Cardiac muscle cell (in vitro differentiated cells and primary cell): Measurements from ENCODE around the gene BTG2. TPM values are rescaled to one million over a fixed set of nuclear protein-coding genes. Genes with fewer than 3 reads are reported as not detected.
A peak's percentile ranks its signal among the peaks of the same experiment; 100 is the strongest.

ENCODE experiments used
- DNase-seq, 2 donors: peaks; one replicate each; pipeline versions ENCODE4 v3.0.0 to v3.0.0-alpha.2; 2010 to 2017; ENCODE audit warnings: low read depth in 1 of 2, low spot score in 1 of 2
- H3K27ac ChIP-seq: fragments of 200-600 bp; sonication (generic); 2 replicates; pipeline ENCODE4 v1.5.1; 2016
- H3K27me3 ChIP-seq: fragments of 200-600 bp; sonication (generic); 2 replicates; pipeline ENCODE4 v1.6.0; 2016; ENCODE audit warnings: control low read depth
- H3K36me3 ChIP-seq: fragments of 200-600 bp; sonication (generic); 2 replicates; pipeline ENCODE4 v1.5.1; 2016; ENCODE audit warnings: control low read depth
- H3K4me1 ChIP-seq: fragments of 200-600 bp; sonication (generic); 2 replicates; pipeline ENCODE4 v1.8.1; 2017; ENCODE audit warnings: low read depth, mild to moderate bottlenecking, mixed run types
- H3K4me3 ChIP-seq: fragments of 200-600 bp; sonication (generic); 2 replicates; pipeline ENCODE4 v1.5.1; 2016; ENCODE audit warnings: mild to moderate bottlenecking
- H3K9me3 ChIP-seq: fragments of 200-600 bp; sonication (generic); 2 replicates; pipeline ENCODE4 v1.5.1; 2017; ENCODE audit warnings: low read depth, mild to moderate bottlenecking, control low read depth
- polyA plus RNA-seq: library from polyadenylated mRNA; unstranded; fragments of >200 nt; fragmentation: Nextera tagmentation; extraction: Ambion mirVana; gene quantifications from 2 replicates; pipeline ENCODE4 v1.2.1, GENCODE V29; 2016
- total RNA-seq: library from RNA; depleted of rRNA; stranded (reverse); fragments of >200 nt; gene quantifications from 2 replicates; pipeline ENCODE4 v1.2.3, GENCODE V29; 2016
- TF ChIP-seq, protein P1 (sequence below): IDR thresholded peaks from 2 replicates; pipeline ENCODE4 v1.5.1; 2012; ENCODE audit warnings: low read depth, mild to moderate bottlenecking, low read length

BTG2 gene
- total and polyA plus RNA-seq, 2 experiments from 2014 or later = 45.6 to 66.0 TPM

DNA sequence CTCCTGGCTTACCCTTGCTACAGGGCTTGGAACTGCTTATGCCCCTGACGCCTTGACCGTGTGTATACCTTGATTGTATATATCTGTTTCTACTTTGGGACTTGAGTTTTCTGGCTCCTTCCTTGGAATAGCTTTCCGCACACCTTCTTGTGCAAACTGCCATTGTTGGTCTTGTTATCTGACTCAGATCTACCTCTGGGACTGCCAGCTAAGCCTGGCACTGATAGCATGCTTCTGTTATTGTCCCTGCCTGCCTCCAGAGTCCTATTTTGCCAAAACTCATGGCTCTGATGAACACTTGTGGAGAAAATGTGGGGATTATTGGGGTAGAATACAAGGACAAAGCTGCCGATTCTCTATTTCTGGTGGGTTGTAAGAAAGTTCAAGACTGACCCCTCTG, 30.2 kb downstream of the BTG2 start:
- H3K27me3 ChIP-seq = no peaks in the 10 kb centered on the region
- H3K36me3 ChIP-seq = no peaks in the 10 kb centered on the region
- no peak overlapping the region for H3K27ac ChIP-seq
- H3K9me3 ChIP-seq = no peaks in the 10 kb centered on the region
- no peak overlapping the region for H3K4me3 ChIP-seq
- no peak for DNase-seq
- TF ChIP-seq, protein P1, sequence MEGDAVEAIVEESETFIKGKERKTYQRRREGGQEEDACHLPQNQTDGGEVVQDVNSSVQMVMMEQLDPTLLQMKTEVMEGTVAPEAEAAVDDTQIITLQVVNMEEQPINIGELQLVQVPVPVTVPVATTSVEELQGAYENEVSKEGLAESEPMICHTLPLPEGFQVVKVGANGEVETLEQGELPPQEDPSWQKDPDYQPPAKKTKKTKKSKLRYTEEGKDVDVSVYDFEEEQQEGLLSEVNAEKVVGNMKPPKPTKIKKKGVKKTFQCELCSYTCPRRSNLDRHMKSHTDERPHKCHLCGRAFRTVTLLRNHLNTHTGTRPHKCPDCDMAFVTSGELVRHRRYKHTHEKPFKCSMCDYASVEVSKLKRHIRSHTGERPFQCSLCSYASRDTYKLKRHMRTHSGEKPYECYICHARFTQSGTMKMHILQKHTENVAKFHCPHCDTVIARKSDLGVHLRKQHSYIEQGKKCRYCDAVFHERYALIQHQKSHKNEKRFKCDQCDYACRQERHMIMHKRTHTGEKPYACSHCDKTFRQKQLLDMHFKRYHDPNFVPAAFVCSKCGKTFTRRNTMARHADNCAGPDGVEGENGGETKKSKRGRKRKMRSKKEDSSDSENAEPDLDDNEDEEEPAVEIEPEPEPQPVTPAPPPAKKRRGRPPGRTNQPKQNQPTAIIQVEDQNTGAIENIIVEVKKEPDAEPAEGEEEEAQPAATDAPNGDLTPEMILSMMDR = no peak
- no peaks in the 10 kb centered on the region for H3K4me1 ChIP-seq

DNA sequence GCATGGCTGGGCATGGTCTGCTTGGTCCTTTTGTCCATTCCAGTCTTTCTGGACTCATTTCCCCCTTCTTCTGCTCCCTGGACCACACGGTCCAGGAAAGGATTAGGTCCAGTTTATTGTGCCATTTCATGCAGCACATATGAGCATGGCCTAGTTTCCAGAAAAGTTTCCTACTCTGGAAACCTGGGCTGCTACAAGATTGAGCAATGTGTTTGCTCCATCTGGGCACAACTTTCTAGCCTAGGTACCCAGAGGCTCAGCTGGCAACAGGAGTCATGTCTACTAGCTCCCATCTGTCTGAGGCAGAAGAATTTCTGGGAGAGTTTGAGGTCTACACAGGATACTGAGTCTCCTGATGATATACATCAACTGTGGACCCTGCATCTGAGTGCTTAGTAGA, 30.8 kb downstream of the BTG2 start:
- Histone ChIP-seq H3K4me3 (no peak overlapping the region), H3K27ac (no peak overlapping the region), H3K4me1 (no peaks in the 10 kb centered on the region), H3K9me3 (no peaks in the 10 kb centered on the region), H3K36me3 (no peaks in the 10 kb centered on the region), H3K27me3 (no peaks in the 10 kb centered on the region)
- TF ChIP-seq, protein P1 = no peak
- no peak for DNase-seq

DNA sequence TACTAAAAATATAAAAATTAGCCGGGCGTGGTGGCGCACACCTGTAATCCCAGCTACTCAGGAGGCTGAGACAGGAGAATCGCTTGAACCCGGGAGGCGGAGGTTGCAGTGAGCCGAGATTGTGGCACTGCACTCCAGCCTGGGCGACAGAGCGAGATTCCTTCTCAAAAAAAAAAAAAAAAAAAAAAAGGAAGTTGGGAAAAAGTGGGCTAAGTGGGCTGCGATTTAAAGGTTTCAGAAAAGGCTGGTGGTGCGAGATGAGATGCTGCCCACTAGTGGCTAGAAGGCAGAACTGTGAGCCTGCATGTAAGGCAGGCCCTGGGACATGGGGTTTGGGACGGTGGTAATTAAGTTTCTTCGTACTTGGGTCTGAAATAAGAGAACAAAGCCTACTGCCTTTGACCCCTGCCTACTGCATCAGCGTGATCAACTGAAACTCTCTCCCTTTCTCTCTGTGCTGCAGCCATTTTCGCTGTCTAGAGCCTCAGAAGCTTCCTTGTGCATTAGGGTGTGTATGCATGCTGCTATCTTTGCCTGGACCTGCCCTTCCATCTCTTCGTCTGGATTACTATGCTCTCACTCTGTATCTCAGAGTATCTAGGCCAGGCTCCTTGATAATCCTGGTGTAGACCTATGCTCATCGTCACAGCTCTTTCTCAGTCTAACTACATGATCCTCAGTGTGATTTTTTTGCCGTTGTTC, 33.2 kb downstream of the BTG2 start:
- Histone ChIP-seq H3K27ac (no peak overlapping the region), H3K9me3 (no peaks in the 10 kb centered on the region)
- TF ChIP-seq, protein P1 = peak; percentile 89

DNA sequence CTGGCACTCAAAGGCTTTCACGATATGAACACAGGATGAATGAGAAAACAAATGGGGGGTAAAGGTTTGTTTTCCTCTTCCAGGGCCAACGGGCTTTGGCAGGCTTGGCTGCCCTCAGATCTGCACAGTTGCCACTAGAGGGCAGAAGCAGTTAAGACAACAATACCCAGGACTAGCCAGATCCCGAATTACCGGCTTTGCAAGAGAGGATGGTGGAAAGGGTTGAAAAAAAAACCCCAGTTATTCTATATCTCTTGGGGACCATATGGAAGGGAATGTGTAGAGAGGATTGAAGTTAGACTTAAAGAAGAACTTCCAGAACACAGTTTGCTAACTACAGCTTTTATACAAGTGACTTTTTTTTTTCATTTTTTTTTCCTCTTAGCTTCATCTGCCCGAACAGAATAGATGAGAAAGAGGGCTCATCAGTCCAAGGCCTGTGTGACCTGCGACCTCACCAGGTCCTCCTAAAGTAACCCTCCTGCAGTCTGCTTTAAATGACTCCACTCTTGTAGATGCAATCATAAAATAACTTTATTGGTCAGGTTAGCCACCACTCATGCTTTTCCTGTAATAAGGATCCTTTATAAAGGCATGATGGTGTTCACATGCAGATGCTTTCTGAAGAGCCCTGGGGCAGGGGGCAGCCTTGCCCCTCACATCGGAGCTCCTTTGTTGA, 34.9 kb downstream of the BTG2 start:
- no peaks in the 10 kb centered on the region for H3K9me3 ChIP-seq
- H3K4me1 ChIP-seq = peaks cover 24% of the 10 kb centered on the region
- DNase-seq = peak; percentile 90
- no peak overlapping the region for H3K27ac ChIP-seq
- H3K4me3 ChIP-seq = no peak overlapping the region
- peaks cover 3% of the 10 kb centered on the region for H3K27me3 ChIP-seq
- H3K36me3 ChIP-seq = no peaks in the 10 kb centered on the region
- TF ChIP-seq, protein P1 = peak; percentile 91

More for the DNA sequence above, 33.2 kb downstream of the BTG2 start:
- peak; percentile 66 to 84 for DNase-seq
- peaks cover 3% of the 10 kb centered on the region for H3K27me3 ChIP-seq
- no peak overlapping the region for H3K4me3 ChIP-seq
- H3K36me3 ChIP-seq = no peaks in the 10 kb centered on the region
- peaks cover 10% of the 10 kb centered on the region for H3K4me1 ChIP-seq

DNA sequence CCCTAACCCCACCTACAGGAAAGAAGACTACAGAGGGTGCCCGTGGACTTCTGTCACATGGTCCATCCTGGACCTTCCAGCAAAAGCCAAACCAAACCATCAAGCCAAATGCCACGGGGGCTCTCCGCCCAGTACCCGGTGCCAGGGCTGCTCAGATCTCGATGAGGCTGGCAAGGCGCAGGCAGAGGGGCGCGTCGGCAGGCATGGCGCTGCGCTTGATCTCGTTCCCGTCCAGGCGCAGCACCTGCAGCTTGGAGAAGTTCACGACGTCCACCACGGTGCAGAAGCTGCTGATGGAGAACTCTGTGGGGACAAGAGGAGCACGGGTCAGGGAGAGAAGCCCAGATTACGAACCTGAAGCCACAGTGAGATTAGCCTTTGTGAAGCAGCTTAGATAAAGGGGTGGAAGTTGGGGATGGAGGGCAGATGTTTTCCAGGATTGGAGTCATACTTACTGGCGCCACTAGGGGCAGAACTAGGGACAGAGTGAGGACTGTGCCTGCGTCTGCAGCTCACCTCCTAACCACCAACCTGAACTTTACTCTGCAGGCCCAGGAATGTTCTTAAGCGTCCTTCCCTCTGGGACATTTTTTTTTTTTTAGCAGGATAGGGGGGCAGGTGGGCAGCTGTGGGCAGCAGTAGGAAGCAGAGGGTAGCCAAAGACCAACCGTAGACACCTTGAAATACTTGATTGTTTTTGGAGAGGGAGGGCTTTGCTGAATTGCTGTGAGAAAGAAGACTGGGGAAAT, 37.0 kb downstream of the BTG2 start:
- no peaks in the 10 kb centered on the region for H3K9me3 ChIP-seq
- H3K4me3 ChIP-seq = no peak overlapping the region
- TF ChIP-seq, protein P1 = peak; percentile 85
- no peaks in the 10 kb centered on the region for H3K36me3 ChIP-seq
- no peak overlapping the region for H3K27ac ChIP-seq
- H3K27me3 ChIP-seq = peaks cover 3% of the 10 kb centered on the region
- peaks cover 36% of the 10 kb centered on the region for H3K4me1 ChIP-seq
- peak; percentile 58 to 71 for DNase-seq
